Neural progenitor cell (in vitro differentiated cells): ENCODE data around the gene DHRS2. TPM values are rescaled to one million over a fixed set of nuclear protein-coding genes. Genes with fewer than 3 reads are reported as not detected.

ENCODE experiments used
- DNase-seq: peaks from one replicate; pipeline ENCODE4 v3.0.0-alpha.2; 2016; ENCODE audit warnings: low spot score
- H2AFZ ChIP-seq: fragments of 200-600 bp; sonication (generic); replicated peaks from 2 replicates; pipeline ENCODE4 v1.6.1; 2016; ENCODE audit warnings: antibody characterized with exemption
- H3F3A ChIP-seq: fragments of 200-600 bp; sonication (generic); 2 replicates; pipeline ENCODE4 v1.6.1; 2016; ENCODE audit warnings: antibody characterized with exemption, low read depth
- H3K27ac ChIP-seq: fragments of 200-600 bp; sonication (generic); 2 replicates; pipeline ENCODE4 v1.5.1; 2016; ENCODE audit warnings: mild to moderate bottlenecking
- H3K27me3 ChIP-seq: fragments of 200-600 bp; sonication (generic); 2 replicates; pipeline ENCODE4 v1.6.1; 2016; ENCODE audit warnings: mild to moderate bottlenecking, moderate library complexity
- H3K36me3 ChIP-seq: fragments of 200-600 bp; sonication (generic); 2 replicates; pipeline ENCODE4 v1.5.1; 2016
- H3K4me1 ChIP-seq: fragments of 200-600 bp; sonication (generic); 2 replicates; pipeline ENCODE4 v1.6.1; 2016; ENCODE audit warnings: mixed run types
- H3K4me2 ChIP-seq: fragments of 200-600 bp; sonication (generic); 2 replicates; pipeline ENCODE4 v1.6.1; 2016
- H3K4me3 ChIP-seq: fragments of 200-600 bp; sonication (generic); 2 replicates; pipeline ENCODE4 v1.5.1; 2016
- H3K79me2 ChIP-seq: fragments of 200-600 bp; sonication (generic); 2 replicates; pipeline ENCODE4 v1.6.1; 2016; ENCODE audit warnings: low read depth
- H3K9ac ChIP-seq: fragments of 200-600 bp; sonication (generic); 2 replicates; pipeline ENCODE4 v1.6.1; 2016
- H3K9me3 ChIP-seq: fragments of 200-600 bp; sonication (generic); 2 replicates; pipeline ENCODE4 v1.5.1; 2016; ENCODE audit warnings: low read depth
- H4K20me1 ChIP-seq: fragments of 200-600 bp; sonication (generic); 2 replicates; pipeline ENCODE4 v1.6.1; 2016; ENCODE audit warnings: low read depth
- H3K27ac Mint-ChIP-seq: 3 replicates; pipeline ENCODE4 v1.8.0; 2021; ENCODE audit warnings: mixed read lengths
- H3K27me3 Mint-ChIP-seq: 2 replicates; pipeline ENCODE4 v1.8.0; 2022; ENCODE audit warnings: low read depth, mild to moderate bottlenecking, inconsistent platforms, moderate library complexity, mixed read lengths; ENCODE audit not compliant: insufficient read depth
- H3K36me3 Mint-ChIP-seq: 3 replicates; pipeline ENCODE4 v1.8.0; 2021; ENCODE audit warnings: mixed read lengths
- H3K4me1 Mint-ChIP-seq: 3 replicates; pipeline ENCODE4 v1.8.0; 2021; ENCODE audit warnings: mixed read lengths
- H3K4me3 Mint-ChIP-seq: 3 replicates; pipeline ENCODE4 v1.8.0; 2021; ENCODE audit warnings: mild to moderate bottlenecking, moderate library complexity, mixed read lengths
- H3K9me3 Mint-ChIP-seq: 3 replicates; pipeline ENCODE4 v1.8.0; 2020; ENCODE audit warnings: mixed read lengths
- CTCF ChIP-seq: fragments of 200-600 bp; sonication (generic); IDR thresholded peaks from 2 replicates; pipeline ENCODE4 v1.5.1; 2017; ENCODE audit warnings: antibody characterized with exemption, mild to moderate bottlenecking
- EZH2 ChIP-seq: fragments of 200-600 bp; sonication (generic); IDR thresholded peaks from 2 replicates; pipeline ENCODE4 v1.6.1; 2017; ENCODE audit warnings: antibody characterized with exemption, mild to moderate bottlenecking, moderate library complexity
- EZH2phosphoT487 ChIP-seq: fragments of 200-600 bp; sonication (generic); IDR thresholded peaks from 2 replicates; pipeline ENCODE4 v1.6.1; 2017; ENCODE audit warnings: antibody characterized with exemption
- total RNA-seq: library from RNA; depleted of rRNA; stranded (reverse); fragments of >200 nt; gene quantifications from 2 replicates; pipeline ENCODE4 v1.2.3, GENCODE V29; 2015; ENCODE audit warnings: low replicate concordance

DHRS2 gene
- total RNA-seq, 1 donor from 2014 or later = 2.8 TPM

GRCh38 chr14:23617539-23617938 lies 18.6 kb upstream of the DHRS2 start:
- H3K27me3 Mint-ChIP-seq = no peaks in the 10 kb centered on the region
- Histone ChIP-seq H3K4me1 (no peaks in the 10 kb centered on the region), H2AFZ (no peak overlapping the region), H3K27me3 (no peaks in the 10 kb centered on the region), H3K36me3 (no peaks in the 10 kb centered on the region), H3K9me3 (no peaks in the 10 kb centered on the region), H3K4me2 (no peak overlapping the region), H3K27ac (no peak overlapping the region), H3K9ac (no peak overlapping the region), H3K79me2 (no peaks in the 10 kb centered on the region), H3K4me3 (no peak overlapping the region), H3F3A (no peaks in the 10 kb centered on the region), H4K20me1 (no peaks in the 10 kb centered on the region)
- no peaks in the 10 kb centered on the region for H3K36me3 Mint-ChIP-seq
- peaks cover 2% of the 10 kb centered on the region for H3K9me3 Mint-ChIP-seq
- TF ChIP-seq CTCF = no peak
- TF ChIP-seq EZH2phosphoT487 = no peak
- TF ChIP-seq EZH2 = no peak
- H3K4me3 Mint-ChIP-seq = no peak overlapping the region
- no peak overlapping the region for H3K27ac Mint-ChIP-seq
- H3K4me1 Mint-ChIP-seq = no peaks in the 10 kb centered on the region
- no peak for DNase-seq

GRCh38 chr14:23618415-23618988 lies 17.7 kb upstream of the DHRS2 start:
- no peaks in the 10 kb centered on the region for H3K4me1 Mint-ChIP-seq

GRCh38 chr14:23620177-23620702 lies 15.9 kb upstream of the DHRS2 start:
- Mint-ChIP-seq H3K4me3 (no peak overlapping the region), H3K27me3 (peaks cover 2% of the 10 kb centered on the region), H3K9me3 (peaks cover 13% of the 10 kb centered on the region), H3K36me3 (no peaks in the 10 kb centered on the region), H3K4me1 (no peaks in the 10 kb centered on the region), H3K27ac (no peak overlapping the region)
- Histone ChIP-seq H3F3A (no peaks in the 10 kb centered on the region), H3K9ac (no peak overlapping the region), H3K27me3 (no peaks in the 10 kb centered on the region), H4K20me1 (no peaks in the 10 kb centered on the region), H3K9me3 (peaks cover 11% of the 10 kb centered on the region), H3K4me3 (no peak overlapping the region), H3K4me1 (no peaks in the 10 kb centered on the region), H3K36me3 (no peaks in the 10 kb centered on the region), H3K4me2 (no peak overlapping the region), H3K79me2 (no peaks in the 10 kb centered on the region), H3K27ac (no peak overlapping the region), H2AFZ (no peak overlapping the region)
- DNase-seq = no peak
- TF ChIP-seq CTCF = no peak

More at GRCh38 chr14:23618415-23618988, 17.7 kb upstream of the DHRS2 start:
- DNase-seq = no peak
- Histone ChIP-seq H3K27me3 (no peaks in the 10 kb centered on the region), H3K4me2 (no peak overlapping the region), H3K4me1 (no peaks in the 10 kb centered on the region), H3K9me3 (no peaks in the 10 kb centered on the region), H3K36me3 (no peaks in the 10 kb centered on the region), H4K20me1 (no peaks in the 10 kb centered on the region), H3K27ac (no peak overlapping the region), H3K79me2 (no peaks in the 10 kb centered on the region), H2AFZ (no peak overlapping the region), H3K9ac (no peak overlapping the region), H3F3A (no peaks in the 10 kb centered on the region), H3K4me3 (no peak overlapping the region)
- Mint-ChIP-seq H3K4me3 (no peak overlapping the region), H3K9me3 (peaks cover 4% of the 10 kb centered on the region), H3K27me3 (no peaks in the 10 kb centered on the region), H3K36me3 (no peaks in the 10 kb centered on the region), H3K27ac (no peak overlapping the region)
- no peak for TF ChIP-seq EZH2
- TF ChIP-seq CTCF = no peak
- no peak for TF ChIP-seq EZH2phosphoT487
